KBM-7 (cell line): ENCODE data around the gene NR4A2.

ENCODE experiments used
- DNase-seq: peaks from one replicate; pipeline ENCODE4 v3.0.0-alpha.2; 2015
- in situ Hi-C: fragments of 300-500 bp; cut with MboI; formaldehyde crosslinking; loops from 2 replicates; pipeline ENCODE4 v1.14.3; 2020; ENCODE audit warnings: low sequenced_read_pairs, low pct_unique_long_range_greater_than_20kb, mixed read lengths

The NR4A2 gene

DNA sequence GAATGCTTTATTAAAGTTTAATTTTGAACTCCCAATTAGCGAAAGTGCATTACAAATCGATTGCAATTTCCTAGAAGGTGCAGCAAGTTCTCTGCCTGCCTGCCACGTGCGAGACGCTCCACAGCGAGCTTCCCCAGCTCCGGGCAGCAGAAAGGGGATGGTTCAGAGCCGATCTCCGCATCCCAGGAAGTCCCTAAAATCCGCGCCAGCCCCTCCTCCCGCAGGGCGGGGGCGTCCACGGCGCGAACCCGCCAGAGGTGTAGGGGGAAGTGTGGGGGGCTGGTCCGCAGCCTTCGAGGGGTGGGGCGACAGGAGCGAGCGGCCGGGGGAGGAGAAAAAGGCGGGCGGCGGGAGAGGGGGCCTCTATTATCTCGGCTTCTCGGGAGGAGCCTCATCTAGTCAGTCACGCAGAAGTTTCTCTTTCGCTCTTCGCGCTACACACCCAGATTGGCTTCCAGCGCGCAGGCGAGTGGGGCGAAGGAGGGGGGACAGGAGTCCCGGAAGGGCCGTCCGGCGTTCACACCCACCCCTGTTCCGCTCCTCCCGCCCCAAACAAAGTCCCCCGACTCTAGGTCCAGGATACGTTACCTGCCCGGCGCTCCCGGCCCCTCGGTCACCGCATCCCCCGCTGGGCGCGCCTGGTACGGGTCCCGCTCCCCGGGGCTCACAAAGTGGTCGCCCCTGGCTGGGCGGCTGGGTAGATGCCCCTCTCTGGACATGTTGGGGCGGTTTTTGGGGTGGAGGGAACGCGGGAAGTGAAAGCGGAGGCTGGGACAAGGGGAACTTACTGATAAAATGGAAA, 9.1 kb upstream of the NR4A2 start:
- in situ Hi-C loops: loop anchor here (25.0 kb wide), 1 partner anchor 246 kb away; no protein-coding TSS in a partner anchor
- DNase-seq: peak; percentile 87

DNA sequence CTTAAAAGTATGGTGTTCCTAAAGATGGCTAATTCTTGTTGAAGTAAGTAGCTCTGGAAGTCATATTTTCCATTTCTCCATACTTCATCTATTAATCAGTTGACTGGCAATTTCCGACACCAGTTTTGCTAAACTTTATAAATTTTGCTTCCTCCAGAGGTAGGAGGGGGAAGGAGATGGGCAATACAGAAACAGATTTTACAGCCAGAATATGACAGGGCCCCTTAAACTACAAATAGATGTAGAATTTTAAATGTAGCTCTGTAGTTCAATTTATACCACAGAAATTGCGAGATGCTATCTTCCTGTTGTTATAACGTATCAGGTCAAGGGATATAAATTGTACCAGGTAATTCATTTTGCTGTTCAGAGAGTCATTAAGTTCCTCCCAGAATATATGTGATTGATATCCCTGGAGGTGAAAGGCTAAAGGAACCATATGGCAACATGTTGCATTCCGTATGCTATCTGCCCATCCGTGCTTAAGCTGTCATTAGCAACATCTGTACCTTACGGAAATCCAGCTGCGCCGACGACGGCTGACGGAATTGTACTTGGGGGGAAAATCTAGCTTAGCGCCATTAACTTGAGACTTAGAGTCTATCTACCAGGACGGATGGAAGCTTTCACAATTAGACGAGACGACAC, 8.4 kb upstream of the NR4A2 start:
- in situ Hi-C loops: loop anchor here (25.0 kb wide), 1 partner anchor 246 kb away; no protein-coding TSS in a partner anchor
- DNase-seq: no peak

DNA sequence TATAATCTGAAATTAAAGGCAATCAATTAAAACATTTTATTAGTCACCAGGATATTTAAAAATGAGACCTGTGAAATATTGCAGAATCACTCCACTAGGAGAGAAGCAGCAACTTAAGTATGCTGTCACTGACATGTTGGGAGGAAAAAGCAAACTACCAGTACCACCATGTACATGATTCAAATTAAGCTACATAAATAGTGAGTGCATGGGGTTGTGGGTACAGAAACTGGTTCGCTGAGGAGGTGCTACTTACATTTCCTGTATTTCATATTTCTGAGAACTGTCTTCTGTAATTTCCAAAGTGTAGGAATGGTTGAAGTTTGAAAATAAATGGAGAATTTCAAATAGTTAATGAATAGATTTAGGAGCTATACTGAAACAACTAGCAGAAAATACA, 7.9 kb upstream of the NR4A2 start:
- in situ Hi-C loops: loop anchor here (25.0 kb wide), 1 partner anchor 247 kb away; no protein-coding TSS in a partner anchor

DNA sequence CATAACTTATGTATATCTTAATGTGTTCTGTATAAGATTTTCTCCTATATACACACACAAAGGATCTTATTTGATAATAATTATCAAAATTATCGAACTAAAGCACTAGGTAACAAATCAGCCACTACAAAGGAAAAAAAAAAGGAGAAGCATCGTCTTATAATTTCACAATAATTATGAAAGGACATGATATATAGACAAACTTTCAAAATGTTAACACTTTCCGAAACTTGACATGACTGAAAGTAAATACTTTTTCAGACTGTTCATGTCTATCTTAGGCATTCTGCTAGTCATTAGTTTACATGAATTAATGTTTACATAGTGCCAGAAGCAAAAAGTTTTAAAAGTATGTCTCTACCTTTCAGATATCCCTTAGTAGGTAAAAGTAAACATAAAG, 7.3 kb upstream of the NR4A2 start:
- DNase-seq: no peak
- in situ Hi-C loops: loop anchor here (25.0 kb wide), 1 partner anchor 247 kb away; no protein-coding TSS in a partner anchor

More for the DNA sequence above, 7.9 kb upstream of the NR4A2 start:
- DNase-seq: no peak

DNA sequence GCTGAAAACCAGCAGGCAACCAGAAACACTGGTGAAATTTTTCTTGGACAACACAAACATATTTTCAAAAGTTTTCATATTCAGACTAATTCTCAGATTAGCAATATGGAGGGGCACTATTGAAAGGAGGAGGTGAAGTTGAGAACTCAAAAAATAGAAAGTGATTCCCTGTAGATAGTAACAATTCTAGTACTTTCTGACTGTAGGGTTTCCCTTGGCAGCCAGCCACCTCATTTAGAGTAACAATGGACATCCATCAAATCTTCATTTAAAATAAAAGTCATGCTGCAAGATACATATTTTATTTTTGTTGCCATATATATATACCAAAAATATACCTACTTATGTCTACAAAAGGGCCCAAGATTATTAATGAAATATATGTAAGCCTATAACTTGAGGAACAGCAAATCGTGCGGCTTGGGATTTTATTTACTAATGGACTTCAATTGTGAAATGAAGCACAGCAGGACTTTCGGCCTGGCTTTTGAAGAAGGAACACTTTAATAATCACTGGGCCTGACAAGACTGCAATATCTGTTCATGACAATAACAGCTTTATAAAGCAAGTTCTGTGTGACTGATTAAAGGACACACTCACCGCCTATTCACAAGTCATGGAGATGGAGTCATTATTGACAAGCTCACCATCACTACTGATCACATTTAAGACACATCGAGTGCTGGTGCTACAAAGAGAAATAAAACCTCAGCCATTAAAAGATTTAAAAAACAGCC, 6.8 kb upstream of the NR4A2 start:
- DNase-seq: no peak
- in situ Hi-C loops: loop anchor here (25.0 kb wide), 1 partner anchor 248 kb away; no protein-coding TSS in a partner anchor

DNA sequence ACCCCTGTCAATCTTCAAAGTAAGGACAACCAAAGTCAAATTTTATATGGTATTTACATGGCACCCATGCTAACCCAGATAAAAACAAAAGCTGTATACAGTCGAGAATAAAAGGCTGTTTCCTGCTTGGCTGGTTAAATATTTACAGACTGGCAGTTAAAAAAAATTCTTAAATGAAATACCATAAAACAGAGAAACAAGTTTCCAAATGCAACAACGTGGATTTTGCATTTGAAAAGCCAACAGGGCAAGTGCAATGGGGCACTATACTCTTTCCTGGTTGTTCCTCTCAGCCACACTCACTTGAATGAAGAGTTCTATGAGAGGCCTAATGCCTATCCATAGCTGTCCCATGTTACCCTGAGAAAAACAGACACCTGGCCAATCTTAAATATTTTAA, 6.1 kb upstream of the NR4A2 start:
- in situ Hi-C loops: loop anchor here (25.0 kb wide), 1 partner anchor 249 kb away; no protein-coding TSS in a partner anchor
- DNase-seq: no peak

DNA sequence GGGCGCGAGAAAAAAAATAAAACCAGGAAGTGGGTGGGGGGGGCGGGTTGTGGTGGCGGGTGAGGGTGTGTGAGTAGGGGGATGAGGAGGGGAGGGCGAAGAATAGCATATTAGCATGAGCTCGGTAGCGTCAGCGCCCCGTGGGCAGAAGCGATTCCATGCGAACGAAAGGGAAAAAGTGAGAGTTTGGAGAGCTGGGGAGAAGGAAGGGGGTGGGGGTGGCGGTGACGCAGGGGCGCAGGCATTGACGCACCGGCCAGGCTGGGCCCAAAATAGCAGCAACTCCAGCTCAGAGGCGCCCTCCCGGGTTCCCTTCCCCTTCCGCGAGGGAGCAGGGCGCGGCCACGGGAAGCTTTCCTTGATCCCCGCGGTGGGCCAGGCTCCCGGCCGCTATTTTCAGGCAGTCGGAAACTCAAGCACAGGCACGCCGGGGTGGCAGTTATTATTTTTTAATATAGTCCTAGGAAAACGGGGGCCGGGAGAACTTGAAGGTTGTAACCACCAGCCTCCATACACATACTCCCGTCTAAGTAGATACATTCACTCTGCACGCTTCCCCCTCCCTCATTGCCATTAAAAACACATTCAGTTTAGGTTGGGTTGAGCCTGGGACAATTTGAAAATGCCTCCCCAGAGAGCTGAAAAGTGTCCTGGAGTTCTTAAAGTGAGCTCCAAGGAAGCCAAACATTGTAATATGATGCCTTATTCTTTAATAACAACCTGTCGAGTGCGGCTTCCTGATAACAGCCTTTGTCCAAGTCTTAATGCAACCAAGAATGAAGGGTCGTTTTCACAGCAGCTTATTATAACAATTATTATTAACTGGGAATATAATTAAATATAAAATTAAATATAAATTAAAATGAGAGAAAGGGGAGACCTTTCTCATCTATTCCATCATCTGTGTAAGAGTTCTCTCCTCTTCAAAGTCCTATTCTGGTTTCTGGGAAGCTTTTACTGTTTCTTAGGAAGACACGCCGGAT, 2.3 kb upstream of the NR4A2 start:
- in situ Hi-C loops: loop anchor here (25.0 kb wide), 1 partner anchor 253 kb away; no protein-coding TSS in a partner anchor
- peak; percentile 88 for DNase-seq

DNA sequence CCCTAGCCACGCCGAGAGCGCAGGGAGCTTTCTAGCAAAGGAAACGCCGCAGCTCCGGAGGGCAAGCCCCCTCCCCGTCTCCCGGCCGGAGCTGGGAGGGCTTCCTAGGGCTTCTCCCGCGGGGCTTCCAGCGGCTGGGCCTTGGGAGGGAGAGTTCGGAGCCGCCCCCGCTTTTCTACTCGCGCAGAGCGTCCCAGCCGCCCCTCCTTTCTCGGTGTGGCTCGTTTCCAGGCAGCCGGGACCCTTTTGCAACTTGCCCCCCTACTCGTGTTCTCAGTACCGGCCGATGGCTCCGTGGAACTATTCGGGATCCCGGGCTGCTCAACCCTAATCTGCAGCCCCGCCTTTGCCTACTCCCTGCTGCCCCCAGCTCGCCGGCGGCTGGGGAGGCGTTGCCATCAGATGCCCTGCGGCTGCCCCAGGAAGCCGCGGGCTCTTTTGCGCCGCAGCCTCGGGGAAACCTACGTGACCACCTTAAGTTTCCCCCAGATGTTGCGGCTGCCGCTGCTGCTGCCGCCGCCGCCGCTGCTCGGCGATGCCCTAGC, 1.5 kb upstream of the NR4A2 start:
- in situ Hi-C loops: loop anchor here (25.0 kb wide), 1 partner anchor 253 kb away; no protein-coding TSS in a partner anchor
- DNase-seq: peak; percentile 72

DNA sequence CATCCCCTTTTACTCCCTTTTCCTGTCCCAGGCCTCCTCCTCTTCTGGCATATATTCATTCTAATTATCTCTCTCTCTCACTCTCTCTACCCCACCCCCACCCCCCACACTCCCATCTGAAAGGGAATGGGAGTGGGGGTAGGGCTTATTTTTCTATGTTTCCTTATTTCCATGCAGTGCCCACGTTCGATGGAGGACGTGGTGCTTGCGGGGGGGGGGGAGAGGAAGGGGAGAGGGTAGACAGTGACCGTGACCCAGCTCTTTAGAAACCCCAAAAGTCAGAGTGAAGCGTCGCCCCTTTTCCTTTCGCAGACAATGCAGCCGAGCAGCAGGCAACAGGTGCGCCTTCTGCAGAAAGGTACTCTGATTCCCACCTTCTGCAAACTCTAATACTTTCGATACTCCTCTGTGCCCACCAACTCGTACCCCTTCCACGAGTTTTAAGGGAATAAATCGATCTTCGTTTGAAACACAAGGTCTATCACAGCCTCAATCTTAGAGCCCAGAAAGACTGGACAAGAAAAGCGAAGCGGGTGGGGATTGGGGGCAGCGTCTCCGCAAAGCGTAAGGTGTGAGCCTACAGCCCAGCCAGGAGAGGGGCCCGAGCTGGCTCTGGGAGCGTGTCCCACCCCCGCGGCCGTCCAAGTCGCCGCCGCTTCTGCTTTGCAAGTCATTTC, 891 bp upstream of the NR4A2 start:
- peak; percentile 65 for DNase-seq
- in situ Hi-C loops: loop anchor here (25.0 kb wide), 1 partner anchor 254 kb away; no protein-coding TSS in a partner anchor

DNA sequence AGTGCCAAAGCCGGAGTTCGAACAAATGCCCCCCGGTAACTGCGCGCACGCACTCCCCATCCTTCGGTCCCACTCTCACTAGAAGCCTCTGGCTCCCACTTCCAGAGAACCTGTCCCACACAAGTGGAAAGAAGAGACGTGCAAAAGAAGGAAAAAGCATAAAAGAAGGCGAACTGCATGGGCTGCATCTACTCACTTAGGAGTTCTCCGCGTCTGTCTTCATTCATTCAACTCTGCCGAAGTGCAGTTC, 312 bp downstream of the NR4A2 start:
- in situ Hi-C loops: loop anchor here (25.0 kb wide), 1 partner anchor 255 kb away; no protein-coding TSS in a partner anchor
- no peak for DNase-seq

DNA sequence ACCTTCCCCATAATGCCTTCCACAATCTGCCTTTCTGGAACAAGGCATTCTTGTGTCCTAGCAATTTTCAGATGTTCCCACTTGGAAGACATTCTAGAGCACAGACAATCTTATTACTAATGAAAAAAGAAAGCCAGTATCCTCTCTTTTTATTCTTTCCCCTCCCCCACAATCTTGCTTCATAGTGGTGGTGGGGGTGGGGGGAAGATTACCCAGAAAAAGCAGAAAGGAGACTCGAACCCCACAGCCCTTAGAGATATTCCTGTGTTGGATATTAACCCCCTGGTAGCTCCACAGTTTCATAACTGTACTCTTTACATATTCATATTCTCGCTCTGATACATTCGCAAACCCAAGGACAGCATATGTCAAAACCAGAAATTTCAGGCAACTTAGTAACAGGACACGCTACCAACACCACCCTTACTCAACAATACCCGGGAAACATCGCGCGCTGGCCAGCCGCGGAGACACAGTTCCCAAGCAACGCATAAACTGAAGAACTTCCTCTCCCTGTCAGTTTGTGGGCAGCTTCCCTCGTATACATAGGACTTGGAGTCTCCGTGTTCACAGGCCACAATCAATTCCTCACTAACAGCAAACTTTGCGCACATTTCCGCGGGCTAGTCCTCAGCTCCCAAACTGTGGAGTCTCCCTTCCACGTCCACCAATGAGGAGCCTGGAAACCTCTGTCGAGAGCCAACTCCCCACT, 793 bp downstream of the NR4A2 start:
- in situ Hi-C loops: loop anchor here (25.0 kb wide), 1 partner anchor 256 kb away; no protein-coding TSS in a partner anchor
- peak; percentile 85 for DNase-seq

DNA sequence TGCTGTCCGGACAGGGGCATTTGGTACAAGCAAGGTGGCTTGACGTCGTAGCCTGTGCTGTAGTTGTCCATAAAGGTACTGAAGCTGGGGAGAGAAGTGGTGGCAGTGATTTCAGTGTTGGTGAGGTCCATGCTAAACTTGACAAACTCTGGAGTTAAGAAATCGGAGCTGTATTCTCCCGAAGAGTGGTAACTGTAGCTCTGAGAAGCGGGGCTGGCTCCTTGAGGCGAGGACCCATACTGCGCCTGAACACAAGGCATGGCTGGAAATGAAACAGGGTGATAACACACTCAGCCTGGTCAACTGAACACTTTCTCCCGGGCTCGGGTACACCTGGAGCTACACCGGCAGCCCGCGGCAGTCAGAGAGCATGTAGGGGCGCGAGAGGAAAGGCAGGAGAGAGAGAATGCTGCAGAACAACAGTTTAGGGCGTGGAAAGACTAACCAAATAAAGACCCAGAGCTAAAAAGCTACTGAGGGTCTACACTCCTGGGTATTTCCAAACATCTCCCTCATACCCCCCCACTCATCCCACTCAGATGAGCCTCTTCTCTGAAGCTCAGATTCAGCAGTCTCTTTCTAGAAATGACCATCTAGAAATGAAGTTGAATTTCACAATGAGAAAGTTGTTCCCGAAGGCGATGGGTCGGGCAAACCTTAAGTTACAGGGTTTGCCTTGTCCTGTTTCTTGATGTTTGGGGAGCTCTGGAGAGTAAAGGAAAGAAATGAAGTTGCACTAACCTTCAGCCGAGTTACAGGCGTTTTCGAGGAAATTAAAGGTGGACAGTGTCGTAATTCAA, 2.4 kb downstream of the NR4A2 start:
- in situ Hi-C loops: loop anchor here (25.0 kb wide), 1 partner anchor 257 kb away; no protein-coding TSS in a partner anchor
- DNase-seq: no peak

DNA sequence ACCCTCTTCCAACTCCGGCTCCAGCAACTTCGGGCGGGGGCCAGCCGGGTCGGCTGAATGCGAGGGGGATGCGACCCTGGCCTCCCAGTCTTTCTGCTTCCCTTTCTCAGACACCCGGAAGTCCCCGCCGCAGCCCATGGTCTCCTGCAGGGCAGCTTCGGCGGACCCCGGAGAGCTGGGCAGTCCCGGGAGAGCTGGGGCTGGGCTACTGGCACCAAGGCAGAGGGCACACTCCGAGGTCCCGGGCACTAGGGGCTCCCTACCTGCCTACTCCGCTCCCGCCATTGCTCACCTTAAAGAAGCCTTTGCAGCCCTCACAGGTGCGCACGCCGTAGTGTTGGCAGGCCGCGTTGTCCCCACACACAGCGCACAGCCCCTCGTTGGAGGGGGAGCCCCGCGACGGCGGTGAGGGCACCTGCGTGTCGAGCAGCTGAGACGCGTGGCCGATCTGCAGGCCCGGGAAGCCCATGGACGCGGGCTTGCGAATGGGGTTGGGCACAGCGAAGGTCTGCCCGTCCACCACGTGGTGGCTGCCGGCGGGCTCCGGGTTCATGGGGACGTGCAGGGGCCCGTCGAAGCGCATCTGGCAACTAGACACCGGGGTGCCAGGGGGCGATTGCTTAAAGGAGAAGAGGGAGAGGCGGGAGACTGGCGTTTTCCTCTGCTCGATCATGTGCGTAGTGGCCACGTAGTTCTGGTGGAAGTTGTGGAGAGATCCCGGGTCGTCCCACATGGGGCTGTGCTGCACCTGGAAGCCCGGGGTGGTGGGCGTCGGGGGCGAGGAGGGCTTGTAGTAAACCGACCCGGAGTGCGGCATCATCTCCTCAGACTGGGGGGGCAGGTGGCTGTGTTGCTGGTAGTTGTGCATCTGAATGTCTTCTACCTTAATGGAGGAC, 3.2 kb downstream of the NR4A2 start:
- in situ Hi-C loops: loop anchor here (25.0 kb wide), 1 partner anchor 258 kb away; no protein-coding TSS in a partner anchor
- DNase-seq: no peak

DNA sequence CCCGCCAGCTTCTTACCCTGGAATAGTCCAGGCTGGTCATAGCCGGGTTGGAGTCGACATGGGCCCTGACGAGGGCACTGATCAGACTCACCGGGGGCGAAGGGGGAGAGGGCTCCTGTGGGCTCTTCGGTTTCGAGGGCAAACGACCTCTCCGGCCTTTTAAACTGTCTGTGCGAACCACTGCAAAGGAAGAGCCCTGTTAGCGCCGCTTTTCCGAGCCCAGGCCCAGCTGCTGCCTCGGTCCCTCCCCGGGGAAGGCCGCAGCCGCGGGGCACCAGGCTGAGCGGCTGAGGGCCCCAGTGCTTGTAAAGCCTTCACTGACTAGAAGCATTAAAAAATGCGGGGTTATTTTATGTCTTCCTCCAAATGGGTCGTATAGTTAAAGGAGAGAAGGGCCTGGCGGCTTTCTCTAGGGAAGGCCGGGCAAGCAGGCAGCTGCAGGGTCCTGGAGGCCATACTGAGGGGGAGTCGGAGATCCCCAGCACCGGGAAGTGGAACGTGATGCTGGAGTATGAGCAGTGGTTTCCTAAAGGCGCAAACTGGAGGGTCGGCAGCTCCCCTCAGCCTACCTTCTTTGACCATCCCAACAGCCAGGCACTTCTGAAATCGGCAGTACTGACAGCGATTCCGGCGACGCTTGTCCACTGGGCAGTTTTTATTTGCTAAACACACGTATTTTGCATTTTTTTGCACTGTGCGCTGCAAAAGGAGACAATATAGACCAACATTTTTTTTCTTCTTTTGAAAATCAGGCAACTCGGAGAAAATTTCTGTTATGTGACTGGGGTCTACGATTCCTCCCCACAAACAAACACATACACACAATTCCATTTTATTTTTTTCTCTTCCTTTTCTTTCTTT, 4.5 kb downstream of the NR4A2 start:
- in situ Hi-C loops: loop anchor here (25.0 kb wide), 1 partner anchor 259 kb away; no protein-coding TSS in a partner anchor

More for the DNA sequence above, 4.5 kb downstream of the NR4A2 start:
- DNase-seq: no peak
